ENCODE data around the gene FCAMR. TPM values are rescaled to one million over a fixed set of nuclear protein-coding genes. Genes with fewer than 3 reads are reported as not detected.
A peak's percentile ranks its signal among the peaks of the same experiment; 100 is the strongest.

FCAMR gene
- total RNA-seq, 1 donor from 2014 or later, result not detected

- DNase-seq (ENCODE audit: low spot score), result no peak
- no peak for TF ChIP-seq CTCF (IDR thresholded peaks at IDR 0.05; ENCODE audit: unreplicated experiment)
- H3K27ac Mint-ChIP-seq (ENCODE audit: unreplicated experiment), result no peak overlapping the region
- H3K4me3 Mint-ChIP-seq (ENCODE audit: unreplicated experiment), result no peak overlapping the region
- H3K27me3 Mint-ChIP-seq (ENCODE audit: unreplicated experiment), result no peaks in the 10 kb centered on the region
- no peaks in the 10 kb centered on the region for H3K9me3 Mint-ChIP-seq (ENCODE audit: unreplicated experiment)
- H3K36me3 Mint-ChIP-seq (ENCODE audit: low read depth, unreplicated experiment), result no peaks in the 10 kb centered on the region
- no peaks in the 10 kb centered on the region for H3K4me1 Mint-ChIP-seq (ENCODE audit: unreplicated experiment)
Measured at GRCh38 chr1:206986885-206987284, 16.6 kb upstream of the FCAMR start.

GRCh38 chr1:206986402-206986801, 16.1 kb upstream of the FCAMR start:
- no peak for DNase-seq (ENCODE audit: low spot score)
- TF ChIP-seq CTCF (IDR thresholded peaks at IDR 0.05; ENCODE audit: unreplicated experiment), result no peak
- H3K4me1 Mint-ChIP-seq (ENCODE audit: unreplicated experiment), result no peaks in the 10 kb centered on the region
- no peaks in the 10 kb centered on the region for H3K27me3 Mint-ChIP-seq (ENCODE audit: unreplicated experiment)
- H3K36me3 Mint-ChIP-seq (ENCODE audit: low read depth, unreplicated experiment), result no peaks in the 10 kb centered on the region
- no peak overlapping the region for H3K27ac Mint-ChIP-seq (ENCODE audit: unreplicated experiment)
- no peak overlapping the region for H3K4me3 Mint-ChIP-seq (ENCODE audit: unreplicated experiment)
- no peaks in the 10 kb centered on the region for H3K9me3 Mint-ChIP-seq (ENCODE audit: unreplicated experiment)

GRCh38 chr1:206985162-206985749, 15.0 kb upstream of the FCAMR start:
- Mint-ChIP-seq H3K27ac (ENCODE audit: unreplicated experiment) (no peak overlapping the region), H3K4me3 (ENCODE audit: unreplicated experiment) (no peak overlapping the region), H3K36me3 (ENCODE audit: low read depth, unreplicated experiment) (no peaks in the 10 kb centered on the region), H3K27me3 (ENCODE audit: unreplicated experiment) (no peaks in the 10 kb centered on the region), H3K9me3 (ENCODE audit: unreplicated experiment) (no peaks in the 10 kb centered on the region), H3K4me1 (ENCODE audit: unreplicated experiment) (no peaks in the 10 kb centered on the region)
- no peak for DNase-seq (ENCODE audit: low spot score)
- TF ChIP-seq CTCF (IDR thresholded peaks at IDR 0.05; ENCODE audit: unreplicated experiment), result no peak

- no peaks in the 10 kb centered on the region for H3K36me3 Mint-ChIP-seq (ENCODE audit: low read depth, unreplicated experiment)
- H3K4me1 Mint-ChIP-seq (ENCODE audit: unreplicated experiment), result no peaks in the 10 kb centered on the region
- H3K9me3 Mint-ChIP-seq (ENCODE audit: unreplicated experiment), result no peaks in the 10 kb centered on the region
- no peak overlapping the region for H3K27ac Mint-ChIP-seq (ENCODE audit: unreplicated experiment)
- peak; percentile 35 for TF ChIP-seq CTCF (IDR thresholded peaks at IDR 0.05; ENCODE audit: unreplicated experiment)
- no peaks in the 10 kb centered on the region for H3K27me3 Mint-ChIP-seq (ENCODE audit: unreplicated experiment)
- peak; percentile 57 for DNase-seq (ENCODE audit: low spot score)
- H3K4me3 Mint-ChIP-seq (ENCODE audit: unreplicated experiment), result no peak overlapping the region
Measured at GRCh38 chr1:206982216-206982615, 12.0 kb upstream of the FCAMR start.

- H3K27ac Mint-ChIP-seq (ENCODE audit: unreplicated experiment), result no peak overlapping the region
- no peaks in the 10 kb centered on the region for H3K36me3 Mint-ChIP-seq (ENCODE audit: low read depth, unreplicated experiment)
- H3K27me3 Mint-ChIP-seq (ENCODE audit: unreplicated experiment), result peaks cover 2% of the 10 kb centered on the region
- no peaks in the 10 kb centered on the region for H3K4me1 Mint-ChIP-seq (ENCODE audit: unreplicated experiment)
- H3K4me3 Mint-ChIP-seq (ENCODE audit: unreplicated experiment), result no peak overlapping the region
- no peak for TF ChIP-seq CTCF (IDR thresholded peaks at IDR 0.05; ENCODE audit: unreplicated experiment)
- no peaks in the 10 kb centered on the region for H3K9me3 Mint-ChIP-seq (ENCODE audit: unreplicated experiment)
- peak; percentile 11 for DNase-seq (ENCODE audit: low spot score)
Measured at GRCh38 chr1:206979379-206980043, 9.3 kb upstream of the FCAMR start.
